Measurements from ENCODE around the gene PGPEP1. TPM values are rescaled to one million over a fixed set of nuclear protein-coding genes. Genes with fewer than 3 reads are reported as not detected.
"Not testable (repeated sequence)": the region's sequence is repeated elsewhere in the genome, so short reads cannot be mapped to it uniquely, and the experiment has no call there.

The PGPEP1 gene
- total RNA-seq, 1 donor from 2014 or later = 49.6 TPM

GRCh38 chr19:18350490-18350889, 10.1 kb downstream of the PGPEP1 start:
- DNase-seq (ENCODE audit: low spot score) (no peak), ATAC-seq (no peak)
- intact Hi-C loops (cut with DNase I) = no loop called here

DNA sequence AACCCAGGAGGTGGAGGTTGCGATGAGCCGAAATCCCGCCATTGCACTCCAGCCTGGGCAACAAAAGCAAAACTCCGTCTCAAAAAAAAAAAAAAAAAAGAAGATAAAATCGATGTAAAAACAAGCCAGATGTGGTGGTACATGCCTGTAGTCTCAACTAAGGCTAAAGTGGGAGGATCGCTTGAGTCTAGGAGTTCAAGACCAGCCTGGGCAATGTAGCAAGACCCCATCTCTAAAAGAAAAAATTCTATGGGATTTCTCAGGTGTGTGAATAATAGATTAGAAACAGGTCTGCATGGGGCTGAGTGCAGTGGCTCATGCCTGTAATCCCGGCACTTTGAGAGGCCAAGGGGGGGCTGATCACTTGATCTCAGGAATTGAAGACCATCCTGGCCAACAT, 11.1 kb downstream of the PGPEP1 start:
- intact Hi-C loops (cut with DNase I) = no loop called here
- DNase-seq (ENCODE audit: low spot score) (no peak), ATAC-seq (no peak)

DNA sequence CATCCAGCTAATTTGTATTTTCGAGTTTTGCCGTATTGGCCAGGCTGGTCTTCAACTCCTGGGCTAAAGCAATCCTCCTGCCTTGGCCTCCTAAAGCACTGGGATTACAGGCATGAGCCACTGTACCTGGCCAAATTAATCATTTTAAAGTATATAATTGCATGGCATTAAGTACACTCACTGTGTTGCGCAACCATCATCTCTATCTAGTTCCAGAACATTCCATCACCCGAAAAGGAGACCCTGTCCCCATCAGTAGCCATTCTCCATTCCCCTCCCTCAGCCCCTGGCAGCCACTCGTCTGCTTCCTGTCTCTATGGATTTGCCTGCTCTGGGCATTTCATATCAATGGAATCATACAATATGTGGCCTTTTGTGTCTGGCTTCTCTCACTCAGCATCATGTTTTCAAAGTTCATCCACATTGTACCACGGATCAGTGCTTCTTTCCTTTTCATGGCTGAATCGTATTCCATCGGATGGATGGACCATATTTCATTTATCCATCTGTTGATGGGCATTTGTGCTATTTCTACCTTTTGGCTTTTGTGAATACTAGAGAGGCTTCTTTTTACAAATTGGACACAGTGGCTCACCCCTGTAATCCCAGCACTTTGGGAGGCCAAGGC, 13.1 kb downstream of the PGPEP1 start:
- ATAC-seq (no peak), DNase-seq (ENCODE audit: low spot score) (no peak)
- intact Hi-C loops (cut with DNase I) = no loop called here

- ATAC-seq; intact Hi-C loops (cut with DNase I); DNase-seq (ENCODE audit: low spot score): not testable (repeated sequence)
Measured at GRCh38 chr19:18354743-18355142, 14.3 kb downstream of the PGPEP1 start.

DNA sequence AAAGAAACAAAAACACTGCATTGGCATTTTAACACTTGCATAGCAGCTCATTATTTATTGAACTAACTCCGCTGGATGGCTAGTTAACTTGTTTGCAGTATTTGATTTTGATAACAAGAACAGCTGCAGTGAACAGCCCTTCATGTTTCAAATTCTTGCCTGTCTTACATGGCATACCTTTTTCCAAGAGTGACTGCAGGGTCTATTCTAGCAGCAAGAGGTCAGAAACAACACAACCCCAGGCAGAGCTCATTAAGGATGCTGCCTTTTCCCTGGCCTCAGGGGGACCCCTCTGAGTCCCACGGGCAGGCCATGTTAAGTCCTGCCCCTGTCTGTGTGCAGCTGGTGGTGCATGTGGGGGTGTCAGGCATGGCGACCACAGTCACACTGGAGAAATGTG, 16.6 kb downstream of the PGPEP1 start:
- ATAC-seq = no peak
- intact Hi-C loops (cut with DNase I) = no loop called here
- no peak for DNase-seq (ENCODE audit: low spot score)

GRCh38 chr19:18361646-18362045, 21.2 kb downstream of the PGPEP1 start:
- intact Hi-C loops (cut with DNase I) = no loop called here
- no peak for ATAC-seq
- no peak for DNase-seq (ENCODE audit: low spot score)

DNA sequence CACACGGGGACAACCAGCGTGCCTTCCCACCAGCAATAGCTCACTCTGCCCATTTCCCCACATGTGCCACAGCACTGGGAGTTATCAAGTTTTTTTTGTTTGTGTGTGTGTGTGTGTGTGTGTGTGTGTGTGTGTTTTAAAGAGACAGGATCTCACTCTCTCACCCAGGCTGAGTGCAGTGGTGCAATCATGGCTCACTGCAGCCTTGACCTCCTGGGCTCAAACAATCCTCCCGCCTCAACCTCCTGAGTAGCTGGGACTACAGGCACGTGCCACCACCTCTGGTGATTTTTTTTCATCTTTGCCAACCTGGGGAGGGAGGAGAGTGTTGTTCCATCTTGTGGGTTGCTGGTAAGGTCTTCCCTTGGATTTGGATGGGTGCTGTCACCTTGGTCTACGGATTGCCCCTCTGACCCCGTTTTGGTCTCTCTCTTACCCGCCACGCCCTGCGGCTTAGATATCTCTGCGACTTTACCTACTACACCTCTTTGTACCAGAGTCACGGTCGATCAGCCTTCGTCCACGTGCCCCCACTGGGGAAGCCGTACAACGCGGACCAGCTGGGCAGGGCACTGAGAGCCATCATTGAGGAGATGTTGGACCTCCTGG, 22.6 kb downstream of the PGPEP1 start:
- no peak for DNase-seq (ENCODE audit: low spot score)
- intact Hi-C loops (cut with DNase I) = no loop called here
- ATAC-seq = no peak

DNA sequence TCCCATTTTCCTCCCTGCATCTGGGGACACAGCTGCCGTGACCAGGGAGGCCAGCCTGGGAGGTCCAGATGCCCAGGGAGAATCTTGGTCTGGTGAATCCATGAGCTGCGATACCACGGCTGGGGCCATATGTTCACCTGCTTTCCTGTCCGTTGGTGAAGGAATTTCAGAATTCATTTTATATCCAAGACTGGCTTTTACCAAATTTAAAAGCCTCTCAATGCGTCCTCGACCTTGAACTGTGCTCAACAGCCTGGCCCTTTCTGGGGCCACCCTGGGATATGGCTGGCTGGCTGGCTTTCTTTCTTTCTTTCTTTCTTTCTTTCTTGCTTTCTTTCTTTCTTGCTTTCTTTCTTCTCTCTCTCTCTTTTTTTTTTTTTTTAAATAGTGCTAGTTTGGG, 23.4 kb downstream of the PGPEP1 start:
- DNase-seq (ENCODE audit: low spot score) (no peak), ATAC-seq (no peak)
- intact Hi-C loops (cut with DNase I) = no loop called here

GRCh38 chr19:18364277-18364825, 24.0 kb downstream of the PGPEP1 start:
- intact Hi-C loops (cut with DNase I) = not testable (repeated sequence)
- peak; percentile 18 for ATAC-seq

DNA sequence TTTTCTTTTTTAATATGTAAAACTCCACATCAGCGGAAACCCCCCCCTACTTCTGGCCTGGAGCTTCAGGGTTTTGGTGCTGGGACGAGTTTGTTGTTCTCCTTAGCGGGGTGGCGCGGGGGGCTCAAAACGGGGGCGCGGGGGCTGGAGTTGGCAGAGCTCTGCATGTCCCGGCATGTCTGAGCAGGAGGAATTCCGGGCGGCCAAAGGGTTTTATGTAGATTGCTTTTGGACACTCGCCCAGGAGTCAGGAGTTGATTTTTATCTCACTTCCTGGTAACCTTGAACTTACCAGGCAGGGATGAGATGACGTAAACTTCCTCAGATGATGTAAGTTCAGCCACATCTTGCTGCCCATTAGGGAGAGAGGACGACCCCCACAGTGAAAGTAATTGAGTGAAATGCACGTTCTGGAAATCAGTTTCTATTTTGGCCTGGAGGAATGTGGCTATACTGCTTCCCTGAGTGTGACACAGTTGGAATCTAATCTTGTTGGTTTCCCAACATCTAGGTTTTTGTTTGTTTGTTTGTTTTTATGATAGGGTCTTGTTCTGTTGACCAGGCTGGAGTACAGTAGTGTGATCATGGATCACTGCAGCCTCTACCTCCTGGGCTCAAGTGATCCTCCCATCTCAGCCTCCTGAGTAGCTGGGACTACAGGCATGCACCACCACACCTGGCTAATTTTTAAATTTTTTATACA, 24.6 kb downstream of the PGPEP1 start:
- intact Hi-C loops (cut with DNase I) = no loop called here
- peak; percentile 81 for ATAC-seq
- DNase-seq (ENCODE audit: low spot score) = peak; percentile 82

More at GRCh38 chr19:18364277-18364825, 24.0 kb downstream of the PGPEP1 start:
- DNase-seq (ENCODE audit: low spot score) = not testable (repeated sequence)

DNA sequence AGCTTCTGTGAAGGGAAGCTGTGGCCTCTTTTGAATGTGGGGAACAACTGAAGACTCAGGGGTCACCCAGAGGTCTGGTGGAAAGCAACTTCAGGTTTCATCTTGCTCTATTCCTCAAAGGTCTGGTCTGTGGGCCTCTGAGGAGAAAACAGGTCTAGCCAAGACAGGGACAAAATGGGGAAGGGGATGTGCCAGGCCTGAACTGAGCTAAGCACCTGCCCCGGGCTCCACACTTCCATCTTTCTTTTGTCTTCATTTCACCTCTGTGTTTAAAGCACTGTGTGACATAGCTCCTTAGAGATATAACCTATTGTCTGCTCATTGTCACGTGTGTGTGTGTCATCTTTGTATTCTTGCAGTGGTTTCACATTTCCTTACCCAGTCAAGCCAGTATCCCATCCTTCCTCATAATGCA, 25.6 kb downstream of the PGPEP1 start:
- intact Hi-C loops (cut with DNase I) = no loop called here
- no peak for ATAC-seq
- DNase-seq (ENCODE audit: low spot score) = no peak

GRCh38 chr19:18368504-18369222, 28.3 kb downstream of the PGPEP1 start:
- intact Hi-C loops (cut with DNase I) = no loop called here
- DNase-seq (ENCODE audit: low spot score) = no peak
- no peak for ATAC-seq

DNA sequence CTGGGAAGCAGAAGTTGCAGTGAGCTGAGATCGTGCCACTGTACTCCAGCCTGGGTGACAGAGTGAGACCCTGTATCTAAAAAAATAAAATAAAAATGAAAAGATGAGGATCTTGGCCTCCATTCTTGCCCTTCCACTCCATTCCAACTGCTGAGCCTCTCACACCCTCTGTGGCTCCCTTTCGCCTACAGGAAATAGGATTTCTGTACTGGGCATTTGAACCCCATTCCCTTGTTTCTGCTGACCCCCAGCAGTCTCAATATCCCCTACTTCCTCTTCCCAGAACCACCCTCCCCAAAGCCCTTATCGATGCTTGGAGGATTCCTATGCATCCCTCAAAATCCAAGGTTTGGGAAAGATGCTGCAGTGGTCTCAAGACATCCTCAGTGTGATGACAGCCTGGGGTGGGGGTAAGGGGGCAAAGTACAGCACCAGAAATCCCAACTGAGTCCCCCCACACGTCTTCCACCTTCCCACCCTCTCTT, 33.1 kb downstream of the PGPEP1 start:
- DNase-seq (ENCODE audit: low spot score) = no peak
- intact Hi-C loops (cut with DNase I) = no loop called here
- no peak for ATAC-seq

- DNase-seq (ENCODE audit: low spot score) (peak; percentile 95), ATAC-seq (peak; percentile 97)
- intact Hi-C loops (cut with DNase I) = no loop called here
Measured at GRCh38 chr19:18373892-18374629, 33.7 kb downstream of the PGPEP1 start.

- DNase-seq (ENCODE audit: low spot score) (no peak), ATAC-seq (no peak)
- intact Hi-C loops (cut with DNase I) = no loop called here
Measured at GRCh38 chr19:18377026-18377425, 36.6 kb downstream of the PGPEP1 start.

- ATAC-seq (peak; percentile 97), DNase-seq (ENCODE audit: low spot score) (peak; percentile 95)
- intact Hi-C loops (cut with DNase I) = no loop called here
Measured at GRCh38 chr19:18379803-18380747, 39.7 kb downstream of the PGPEP1 start.

- DNase-seq (ENCODE audit: low spot score) = no peak
- intact Hi-C loops (cut with DNase I) = no loop called here
- ATAC-seq = no peak
Measured at GRCh38 chr19:18380843-18381242, 40.4 kb downstream of the PGPEP1 start.

GRCh38 chr19:18383622-18384021, 43.2 kb downstream of the PGPEP1 start:
- DNase-seq (ENCODE audit: low spot score); intact Hi-C loops (cut with DNase I): not testable (repeated sequence)

More at GRCh38 chr19:18383622-18384021, 43.2 kb downstream of the PGPEP1 start:
- ATAC-seq = not testable (repeated sequence)
